ENCODE data around the gene KIF1A. TPM values are rescaled to one million over a fixed set of nuclear protein-coding genes. Genes with fewer than 3 reads are reported as not detected.
A peak's percentile ranks its signal among the peaks of the same experiment; 100 is the strongest.

Gene KIF1A
- total RNA-seq, 1 donor from 2014 or later = 0.24 TPM

DNA sequence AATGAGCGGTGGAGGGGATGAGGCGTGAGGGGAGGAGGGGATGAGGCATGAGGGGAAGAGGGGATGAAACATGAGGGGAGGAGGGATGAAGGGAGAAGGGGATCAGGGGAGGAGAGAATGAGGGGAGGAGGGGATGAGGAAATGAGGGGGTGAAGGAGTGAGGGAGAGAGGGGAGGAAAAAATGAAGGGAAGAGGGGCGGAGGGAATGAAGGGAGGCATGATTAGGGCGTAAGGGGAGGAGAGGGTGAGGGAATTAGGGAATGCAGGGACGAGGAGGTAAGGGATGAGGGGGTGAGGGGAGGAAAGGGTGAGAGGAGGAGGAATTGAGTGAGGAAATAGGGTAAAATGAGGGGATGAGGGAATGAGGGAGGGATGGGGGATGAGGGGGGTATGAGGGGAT lies 87.8 kb downstream of the KIF1A start:
- H3K4me3 ChIP-seq = no peak overlapping the region
- intact Hi-C loops (cut with DNase I) = no loop called here
- H3K9me3 ChIP-seq = no peaks in the 10 kb centered on the region
- H3K27ac ChIP-seq = no peak overlapping the region
- no peaks in the 10 kb centered on the region for H3K36me3 ChIP-seq
- peaks cover 11% of the 10 kb centered on the region for H3K27me3 ChIP-seq (ENCODE audit: low read depth)
- DNase-seq (no peak), ATAC-seq (no peak)
- H3K4me1 ChIP-seq = no peaks in the 10 kb centered on the region
- TF ChIP-seq, protein P1, sequence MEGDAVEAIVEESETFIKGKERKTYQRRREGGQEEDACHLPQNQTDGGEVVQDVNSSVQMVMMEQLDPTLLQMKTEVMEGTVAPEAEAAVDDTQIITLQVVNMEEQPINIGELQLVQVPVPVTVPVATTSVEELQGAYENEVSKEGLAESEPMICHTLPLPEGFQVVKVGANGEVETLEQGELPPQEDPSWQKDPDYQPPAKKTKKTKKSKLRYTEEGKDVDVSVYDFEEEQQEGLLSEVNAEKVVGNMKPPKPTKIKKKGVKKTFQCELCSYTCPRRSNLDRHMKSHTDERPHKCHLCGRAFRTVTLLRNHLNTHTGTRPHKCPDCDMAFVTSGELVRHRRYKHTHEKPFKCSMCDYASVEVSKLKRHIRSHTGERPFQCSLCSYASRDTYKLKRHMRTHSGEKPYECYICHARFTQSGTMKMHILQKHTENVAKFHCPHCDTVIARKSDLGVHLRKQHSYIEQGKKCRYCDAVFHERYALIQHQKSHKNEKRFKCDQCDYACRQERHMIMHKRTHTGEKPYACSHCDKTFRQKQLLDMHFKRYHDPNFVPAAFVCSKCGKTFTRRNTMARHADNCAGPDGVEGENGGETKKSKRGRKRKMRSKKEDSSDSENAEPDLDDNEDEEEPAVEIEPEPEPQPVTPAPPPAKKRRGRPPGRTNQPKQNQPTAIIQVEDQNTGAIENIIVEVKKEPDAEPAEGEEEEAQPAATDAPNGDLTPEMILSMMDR (IDR thresholded peaks at IDR 0.05) = no peak

DNA sequence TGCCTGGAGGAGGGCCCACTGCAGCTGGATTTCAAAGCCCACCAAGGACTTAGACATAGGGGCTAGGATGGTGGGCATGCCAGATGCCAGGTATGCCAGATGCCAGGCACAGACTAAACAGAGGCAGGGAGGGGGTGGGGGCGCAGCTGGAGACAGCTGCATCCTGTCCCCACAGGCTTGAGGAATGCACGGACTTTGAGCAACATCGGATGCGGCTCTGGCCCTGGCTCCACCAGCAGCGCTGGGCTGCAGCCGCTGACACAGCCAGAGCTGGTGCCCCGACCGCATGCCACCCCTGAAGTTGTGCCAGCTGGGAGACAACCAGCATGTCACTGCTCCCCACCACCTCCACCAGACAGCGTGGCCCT lies 88.9 kb downstream of the KIF1A start:
- peak; percentile 10 to 31 for ATAC-seq
- H3K9me3 ChIP-seq = no peaks in the 10 kb centered on the region
- intact Hi-C loops (cut with DNase I) = no loop called here
- no peaks in the 10 kb centered on the region for H3K36me3 ChIP-seq
- TF ChIP-seq, protein P1 (IDR thresholded peaks at IDR 0.05) = no peak
- H3K27me3 ChIP-seq (ENCODE audit: low read depth) = peaks cover 11% of the 10 kb centered on the region
- H3K27ac ChIP-seq = no peak overlapping the region
- no peaks in the 10 kb centered on the region for H3K4me1 ChIP-seq
- DNase-seq = no peak
- no peak overlapping the region for H3K4me3 ChIP-seq

DNA sequence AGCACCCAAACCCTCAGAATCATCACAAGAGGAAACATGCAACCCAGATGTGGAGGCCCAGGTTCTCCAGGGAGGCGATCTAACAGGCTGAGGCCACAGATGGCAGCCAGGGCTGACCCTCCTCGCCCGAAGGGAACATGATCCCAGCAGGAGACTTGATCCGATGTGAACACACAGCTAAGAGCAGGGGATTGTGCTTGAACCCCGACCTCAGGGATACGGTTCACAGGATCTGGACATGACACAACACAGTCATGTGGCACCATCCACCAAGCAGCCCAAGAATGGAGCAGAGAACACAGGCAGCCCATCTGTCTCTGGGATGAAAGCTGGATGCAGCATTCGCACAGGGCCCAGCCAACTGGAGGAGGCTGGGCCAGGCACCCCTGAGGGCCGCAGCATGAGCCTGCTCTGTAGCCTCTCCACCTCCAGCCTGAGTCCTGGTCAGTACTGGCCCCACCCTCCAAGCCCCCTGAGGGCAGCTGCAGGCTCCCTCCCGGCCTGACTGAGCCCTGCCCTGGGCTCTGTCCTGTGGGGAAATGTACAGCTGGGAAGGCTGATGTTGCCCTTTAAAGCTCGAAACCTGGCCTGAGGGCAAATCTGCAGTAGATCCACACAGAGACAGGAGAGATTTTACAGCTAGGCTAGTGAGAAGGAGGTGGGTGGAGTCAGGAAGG lies 89.4 kb downstream of the KIF1A start:
- Histone ChIP-seq H3K4me1 (no peaks in the 10 kb centered on the region), H3K4me3 (no peak overlapping the region), H3K36me3 (no peaks in the 10 kb centered on the region), H3K27ac (no peak overlapping the region), H3K27me3 (ENCODE audit: low read depth) (peaks cover 11% of the 10 kb centered on the region), H3K9me3 (no peaks in the 10 kb centered on the region)
- ATAC-seq (no peak), DNase-seq (no peak)
- TF ChIP-seq, protein P1 (IDR thresholded peaks at IDR 0.05) = no peak
- intact Hi-C loops (cut with DNase I) = no loop called here

DNA sequence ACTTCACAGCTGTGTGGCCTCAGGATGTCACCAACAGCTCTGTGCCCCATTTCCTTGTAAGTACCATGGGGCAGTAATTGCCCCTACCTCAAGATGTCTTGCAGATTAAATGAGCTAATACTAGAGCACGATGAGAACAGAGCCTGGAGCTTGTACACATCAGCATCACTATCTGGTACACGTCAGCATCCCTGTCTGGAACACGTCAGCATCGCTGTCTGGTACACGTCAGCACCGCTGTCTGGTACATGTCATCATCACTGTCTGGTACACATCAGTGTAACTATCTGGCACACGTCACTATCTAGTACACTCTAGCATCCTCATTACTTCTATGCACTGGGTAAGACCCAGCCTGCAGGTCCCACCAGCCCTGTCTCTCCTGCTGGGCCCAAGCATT lies 91.2 kb downstream of the KIF1A start:
- no peak overlapping the region for H3K27ac ChIP-seq
- DNase-seq (no peak), ATAC-seq (no peak)
- intact Hi-C loops (cut with DNase I) = no loop called here
- H3K4me1 ChIP-seq = no peaks in the 10 kb centered on the region
- no peaks in the 10 kb centered on the region for H3K9me3 ChIP-seq
- TF ChIP-seq, protein P1 (IDR thresholded peaks at IDR 0.05) = no peak
- H3K27me3 ChIP-seq (ENCODE audit: low read depth) = peaks cover 11% of the 10 kb centered on the region
- H3K36me3 ChIP-seq = no peaks in the 10 kb centered on the region
- no peak overlapping the region for H3K4me3 ChIP-seq

DNA sequence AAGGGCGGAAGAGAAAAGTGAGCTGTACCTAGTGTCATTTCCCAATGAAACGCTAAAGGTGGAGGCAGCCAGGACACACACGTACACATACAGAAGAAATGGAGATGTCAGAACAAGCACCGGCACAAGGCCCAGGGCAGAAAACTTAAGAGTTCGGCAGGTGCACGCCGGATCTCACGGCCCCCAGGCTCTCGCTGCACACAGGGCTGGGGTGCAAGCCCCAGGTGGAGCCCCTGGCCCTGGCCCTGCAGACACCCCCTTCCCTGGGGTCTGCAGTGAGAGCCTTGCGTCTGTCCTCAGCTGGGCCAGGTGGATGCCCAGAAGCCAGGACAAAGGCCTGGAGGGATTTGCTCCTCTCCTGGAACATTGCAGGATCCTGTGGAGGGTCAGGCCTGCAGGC lies 91.7 kb downstream of the KIF1A start:
- Histone ChIP-seq H3K27ac (no peak overlapping the region), H3K9me3 (no peaks in the 10 kb centered on the region), H3K4me3 (no peak overlapping the region), H3K4me1 (no peaks in the 10 kb centered on the region), H3K27me3 (ENCODE audit: low read depth) (peaks cover 11% of the 10 kb centered on the region), H3K36me3 (no peaks in the 10 kb centered on the region)
- DNase-seq (no peak), ATAC-seq (no peak)
- intact Hi-C loops (cut with DNase I) = no loop called here
- TF ChIP-seq, protein P1 (IDR thresholded peaks at IDR 0.05) = no peak

Data from lower lobe of right lung (tissue), 2 donors.